ENCODE results near the gene CTTNBP2.

GRCh38 chr7:117669818-117670217 is 203.4 kb downstream of the CTTNBP2 start:
- TF ChIP-seq CHD2 (IDR thresholded peaks at IDR 0.05; ENCODE audit: low read length, partially characterized antibody), result no peak
- TF ChIP-seq, protein P1, sequence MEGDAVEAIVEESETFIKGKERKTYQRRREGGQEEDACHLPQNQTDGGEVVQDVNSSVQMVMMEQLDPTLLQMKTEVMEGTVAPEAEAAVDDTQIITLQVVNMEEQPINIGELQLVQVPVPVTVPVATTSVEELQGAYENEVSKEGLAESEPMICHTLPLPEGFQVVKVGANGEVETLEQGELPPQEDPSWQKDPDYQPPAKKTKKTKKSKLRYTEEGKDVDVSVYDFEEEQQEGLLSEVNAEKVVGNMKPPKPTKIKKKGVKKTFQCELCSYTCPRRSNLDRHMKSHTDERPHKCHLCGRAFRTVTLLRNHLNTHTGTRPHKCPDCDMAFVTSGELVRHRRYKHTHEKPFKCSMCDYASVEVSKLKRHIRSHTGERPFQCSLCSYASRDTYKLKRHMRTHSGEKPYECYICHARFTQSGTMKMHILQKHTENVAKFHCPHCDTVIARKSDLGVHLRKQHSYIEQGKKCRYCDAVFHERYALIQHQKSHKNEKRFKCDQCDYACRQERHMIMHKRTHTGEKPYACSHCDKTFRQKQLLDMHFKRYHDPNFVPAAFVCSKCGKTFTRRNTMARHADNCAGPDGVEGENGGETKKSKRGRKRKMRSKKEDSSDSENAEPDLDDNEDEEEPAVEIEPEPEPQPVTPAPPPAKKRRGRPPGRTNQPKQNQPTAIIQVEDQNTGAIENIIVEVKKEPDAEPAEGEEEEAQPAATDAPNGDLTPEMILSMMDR (IDR thresholded peaks at IDR 0.05), result no peak
- no peak for TF ChIP-seq NFIC (IDR thresholded peaks at IDR 0.05; ENCODE audit: borderline replicate concordance)
- no peak for TF ChIP-seq EP300 (IDR thresholded peaks at IDR 0.05; ENCODE audit: borderline replicate concordance in 1 of 2, low read depth in 1 of 2, low read length in 1 of 2)
- TF ChIP-seq SIN3A (IDR thresholded peaks at IDR 0.05; ENCODE audit: borderline replicate concordance, low read depth, low read length), result no peak
- TF ChIP-seq REST (IDR thresholded peaks at IDR 0.05; ENCODE audit: low read depth, low read length), result no peak
- no peak for TF ChIP-seq RCOR1 (IDR thresholded peaks at IDR 0.05; ENCODE audit: low read length)
- TF ChIP-seq, protein P2, sequence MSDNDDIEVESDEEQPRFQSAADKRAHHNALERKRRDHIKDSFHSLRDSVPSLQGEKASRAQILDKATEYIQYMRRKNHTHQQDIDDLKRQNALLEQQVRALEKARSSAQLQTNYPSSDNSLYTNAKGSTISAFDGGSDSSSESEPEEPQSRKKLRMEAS (IDR thresholded peaks at IDR 0.05; ENCODE audit: low read depth), result no peak
- no peak for TF ChIP-seq JUND (IDR thresholded peaks at IDR 0.05)
- TF ChIP-seq EZH2phosphoT487 (IDR thresholded peaks at IDR 0.05; ENCODE audit: borderline replicate concordance, low read depth), result no peak
- TF ChIP-seq ZBTB33 (IDR thresholded peaks at IDR 0.05; ENCODE audit: borderline replicate concordance, low read depth), result no peak
- TF ChIP-seq YY1 (IDR thresholded peaks at IDR 0.05; ENCODE audit: low read depth), result no peak
- TF ChIP-seq NRF1 (IDR thresholded peaks at IDR 0.05; ENCODE audit: low read depth, low read length), result no peak
